ENCODE measurements around the gene CALN1. TPM values are rescaled to one million over a fixed set of nuclear protein-coding genes. Genes with fewer than 3 reads are reported as not detected.

CALN1 gene
- total RNA-seq, 1 experiment from 2014 or later = not detected

GRCh38 chr7:72409638-72410015 is 2.5 kb downstream of the CALN1 start:
- intact Hi-C loops (cut with micrococcal nuclease; ENCODE audit: unreplicated experiment) = no loop called here
- ChIA-PET CTCF (no interaction called here), POLR2A (no interaction called here)
- Histone ChIP-seq H3K9me3 (no peaks in the 10 kb centered on the region), H3K4me3 (ENCODE audit: low read depth, low read length) (no peak overlapping the region), H3K27me3 (replicated peaks; ENCODE audit: control insufficient read depth, insufficient read depth, low read length) (no peaks in the 10 kb centered on the region), H3K4me1 (no peaks in the 10 kb centered on the region), H3K36me3 (ENCODE audit: control insufficient read depth, insufficient read depth, low read length) (no peaks in the 10 kb centered on the region)
- Mint-ChIP-seq H3K36me3 (ENCODE audit: insufficient read depth, unreplicated experiment) (no peaks in the 10 kb centered on the region), H3K4me1 (ENCODE audit: low read depth, unreplicated experiment) (peaks cover 7% of the 10 kb centered on the region), H3K9me3 (ENCODE audit: unreplicated experiment) (no peaks in the 10 kb centered on the region), H3K27ac (ENCODE audit: unreplicated experiment) (no peak overlapping the region), H3K27me3 (ENCODE audit: insufficient read depth, unreplicated experiment) (no peaks in the 10 kb centered on the region), H3K4me3 (ENCODE audit: unreplicated experiment) (no peak overlapping the region)
- DNase-seq = no peak
- BruUV-seq (replicated peaks) = no TSS peak
- TF ChIP-seq CTCF (IDR thresholded peaks at IDR 0.05; ENCODE audit: insufficient read depth in 1 of 2, low read depth in 1 of 2, low read length in 1 of 2, severe bottlenecking in 1 of 2, unreplicated experiment in 1 of 2) = no peak

GRCh38 chr7:72408966-72409637 is 3.0 kb downstream of the CALN1 start:
- H3K4me3 ChIP-seq (ENCODE audit: low read depth, low read length) = no peak overlapping the region
- Mint-ChIP-seq H3K27me3 (ENCODE audit: insufficient read depth, unreplicated experiment) (no peaks in the 10 kb centered on the region), H3K4me3 (ENCODE audit: unreplicated experiment) (no peak overlapping the region), H3K9me3 (ENCODE audit: unreplicated experiment) (peaks cover 3% of the 10 kb centered on the region), H3K4me1 (ENCODE audit: low read depth, unreplicated experiment) (peaks cover 7% of the 10 kb centered on the region), H3K27ac (ENCODE audit: unreplicated experiment) (no peak overlapping the region), H3K36me3 (ENCODE audit: insufficient read depth, unreplicated experiment) (no peaks in the 10 kb centered on the region)
- no peaks in the 10 kb centered on the region for H3K4me1 ChIP-seq
- no peaks in the 10 kb centered on the region for H3K27me3 ChIP-seq (replicated peaks; ENCODE audit: control insufficient read depth, insufficient read depth, low read length)
- no TSS peak for BruUV-seq (replicated peaks)
- H3K36me3 ChIP-seq (ENCODE audit: control insufficient read depth, insufficient read depth, low read length) = no peaks in the 10 kb centered on the region
- POLR2A ChIA-PET = no interaction called here
- CTCF ChIA-PET = no interaction called here
- DNase-seq = no peak
- intact Hi-C loops (cut with micrococcal nuclease; ENCODE audit: unreplicated experiment) = no loop called here
- no peaks in the 10 kb centered on the region for H3K9me3 ChIP-seq
- no peak for TF ChIP-seq CTCF (IDR thresholded peaks at IDR 0.05; ENCODE audit: insufficient read depth in 1 of 2, low read depth in 1 of 2, low read length in 1 of 2, severe bottlenecking in 1 of 2, unreplicated experiment in 1 of 2)

GRCh38 chr7:72406820-72407403 is 5.2 kb downstream of the CALN1 start:
- H3K36me3 ChIP-seq (ENCODE audit: control insufficient read depth, insufficient read depth, low read length) = no peaks in the 10 kb centered on the region
- no peak overlapping the region for H3K4me3 ChIP-seq (ENCODE audit: low read depth, low read length)
- no peak overlapping the region for H3K27ac Mint-ChIP-seq (ENCODE audit: unreplicated experiment)
- no TSS peak for BruUV-seq (replicated peaks)
- H3K9me3 ChIP-seq = no peaks in the 10 kb centered on the region
- peaks cover 1% of the 10 kb centered on the region for H3K27me3 Mint-ChIP-seq (ENCODE audit: insufficient read depth, unreplicated experiment)
- H3K4me1 Mint-ChIP-seq (ENCODE audit: low read depth, unreplicated experiment) = peaks cover 7% of the 10 kb centered on the region
- no peak for DNase-seq
- H3K36me3 Mint-ChIP-seq (ENCODE audit: insufficient read depth, unreplicated experiment) = no peaks in the 10 kb centered on the region
- peaks cover 8% of the 10 kb centered on the region for H3K9me3 Mint-ChIP-seq (ENCODE audit: unreplicated experiment)
- ChIA-PET CTCF (no interaction called here), POLR2A (no interaction called here)
- H3K4me3 Mint-ChIP-seq (ENCODE audit: unreplicated experiment) = no peak overlapping the region
- H3K27me3 ChIP-seq (replicated peaks; ENCODE audit: control insufficient read depth, insufficient read depth, low read length) = no peaks in the 10 kb centered on the region
- intact Hi-C loops (cut with micrococcal nuclease; ENCODE audit: unreplicated experiment) = no loop called here
- no peaks in the 10 kb centered on the region for H3K4me1 ChIP-seq
- TF ChIP-seq CTCF (IDR thresholded peaks at IDR 0.05; ENCODE audit: insufficient read depth in 1 of 2, low read depth in 1 of 2, low read length in 1 of 2, severe bottlenecking in 1 of 2, unreplicated experiment in 1 of 2) = no peak

All from Caco-2 (cell line).